OCI-LY1 (cell line): ENCODE measurements around the gene TUBA4B.

Source experiments
- CTCF ChIP-seq: fragments of 200-600 bp; sonication (generic), shearing (Covaris generic); IDR thresholded peaks from 2 replicates; pipeline ENCODE4 v1.5.1; 2017; ENCODE audit warnings: mild to moderate bottlenecking, antibody characterized with exemption, low read length, moderate library complexity, mixed read lengths
- EZH2 ChIP-seq: fragments of 200-600 bp; sonication (generic), shearing (Covaris generic); IDR thresholded peaks from 2 replicates; pipeline ENCODE4 v1.8.0; 2017; ENCODE audit warnings: borderline replicate concordance, mixed run types, mild to moderate bottlenecking, antibody characterized with exemption, low read length, moderate library complexity, mixed read lengths

DNA sequence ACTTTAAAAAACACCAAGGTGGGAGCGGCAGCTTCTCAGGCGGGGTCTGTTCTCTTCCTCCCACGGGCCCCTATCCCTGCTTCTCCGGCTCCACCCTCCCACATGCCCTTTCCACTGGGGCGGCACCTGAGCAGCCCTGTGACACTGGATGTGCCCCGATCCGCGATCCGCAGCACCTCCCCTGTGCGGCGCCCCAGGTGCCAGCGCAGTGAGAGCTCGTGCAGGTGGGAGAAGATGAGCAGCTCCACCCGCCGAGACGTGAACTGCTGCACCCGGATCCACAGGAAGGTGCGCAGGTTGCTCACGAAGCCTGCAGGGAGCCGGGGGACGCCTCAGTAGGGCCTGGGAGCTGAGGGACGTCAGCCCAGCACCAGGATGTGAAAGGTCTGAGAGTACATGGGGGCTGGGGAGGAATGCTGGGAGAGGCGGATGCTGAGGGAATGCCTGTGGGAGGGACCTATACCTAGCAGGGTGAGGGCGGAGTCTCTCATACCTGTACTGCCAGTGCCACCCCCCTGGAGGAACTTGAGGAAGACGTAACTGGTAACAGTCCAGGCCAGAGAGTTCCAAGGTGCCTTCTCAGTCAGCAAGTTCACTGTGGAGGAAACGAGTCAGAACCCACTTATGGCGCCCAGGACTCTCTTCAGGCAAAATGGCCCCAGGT, 37.0 kb upstream of the TUBA4B start:
- TF ChIP-seq CTCF = no peak
- no peak for TF ChIP-seq EZH2
